ENCODE measurements around the gene TNFRSF14. TPM values are rescaled to one million over a fixed set of nuclear protein-coding genes. Genes with fewer than 3 reads are reported as not detected.

Gene TNFRSF14
- total and polyA plus RNA-seq, 9 of the 15 experiments (the other 6 are each of a cell fraction or from before 2014, with no cell fraction given): 0.11 to 2.3 (median 0.68) TPM; not detected in 2

GRCh38 chr1:2611031-2611501 lies 54.9 kb downstream of the TNFRSF14 start (continued):
- no peak for TF ChIP-seq REST (IDR thresholded peaks at IDR 0.05; ENCODE audit: borderline replicate concordance)
- TF ChIP-seq REST (CRISPR knock-in tag; IDR thresholded peaks at IDR 0.05; ENCODE audit: low read depth): no peak
- TF ChIP-seq ZNF512 (tag; IDR thresholded peaks at IDR 0.05): no peak
- no peak for TF ChIP-seq MBD1 (CRISPR knock-in tag; IDR thresholded peaks at IDR 0.05)
- 0 out of 4 replicates have a peak, but pooled peaks of 1 of the 2 experiments have one; percentile 10 for TF ChIP-seq MAZ (CRISPR knock-in tag; conservative IDR thresholded peaks at IDR 0.05 in 1 of 2, IDR thresholded peaks at IDR 0.05 in 1 of 2)
- no peak for TF ChIP-seq RBFOX2 (IDR thresholded peaks at IDR 0.05; ENCODE audit: low read depth, low read length)
- TF ChIP-seq PKNOX1 (IDR thresholded peaks at IDR 0.05): peak; percentile 24; the same call in 1 of the 2 replicates
- TF ChIP-seq HMG20B (CRISPR knock-in tag; IDR thresholded peaks at IDR 0.05): no peak
- TF ChIP-seq GATAD2A (IDR thresholded peaks at IDR 0.05): no peak
- TF ChIP-seq CTBP1 (IDR thresholded peaks at IDR 0.05; ENCODE audit: borderline replicate concordance): 0 out of 2 replicates have a peak, but pooled peaks have one; percentile 32
- no peak for TF ChIP-seq ZNF583 (CRISPR knock-in tag; IDR thresholded peaks at IDR 0.05)
- no peak for TF ChIP-seq XRCC5 (IDR thresholded peaks at IDR 0.05; ENCODE audit: low read depth, low read length)
